GOT3 (cell line): Measurements from ENCODE around the gene TRAF2.
A peak's percentile ranks its signal among the peaks of the same experiment; 100 is the strongest.
"Not testable (repeated sequence)": the region's sequence is repeated elsewhere in the genome, so short reads cannot be mapped to it uniquely, and the experiment has no call there.

ENCODE experiments used
- DNase-seq: peaks from one replicate; lab custom pipeline; 2025; ENCODE audit warnings: mixed read lengths; lab: John Stamatoyannopoulos, UW

TRAF2 gene

DNA sequence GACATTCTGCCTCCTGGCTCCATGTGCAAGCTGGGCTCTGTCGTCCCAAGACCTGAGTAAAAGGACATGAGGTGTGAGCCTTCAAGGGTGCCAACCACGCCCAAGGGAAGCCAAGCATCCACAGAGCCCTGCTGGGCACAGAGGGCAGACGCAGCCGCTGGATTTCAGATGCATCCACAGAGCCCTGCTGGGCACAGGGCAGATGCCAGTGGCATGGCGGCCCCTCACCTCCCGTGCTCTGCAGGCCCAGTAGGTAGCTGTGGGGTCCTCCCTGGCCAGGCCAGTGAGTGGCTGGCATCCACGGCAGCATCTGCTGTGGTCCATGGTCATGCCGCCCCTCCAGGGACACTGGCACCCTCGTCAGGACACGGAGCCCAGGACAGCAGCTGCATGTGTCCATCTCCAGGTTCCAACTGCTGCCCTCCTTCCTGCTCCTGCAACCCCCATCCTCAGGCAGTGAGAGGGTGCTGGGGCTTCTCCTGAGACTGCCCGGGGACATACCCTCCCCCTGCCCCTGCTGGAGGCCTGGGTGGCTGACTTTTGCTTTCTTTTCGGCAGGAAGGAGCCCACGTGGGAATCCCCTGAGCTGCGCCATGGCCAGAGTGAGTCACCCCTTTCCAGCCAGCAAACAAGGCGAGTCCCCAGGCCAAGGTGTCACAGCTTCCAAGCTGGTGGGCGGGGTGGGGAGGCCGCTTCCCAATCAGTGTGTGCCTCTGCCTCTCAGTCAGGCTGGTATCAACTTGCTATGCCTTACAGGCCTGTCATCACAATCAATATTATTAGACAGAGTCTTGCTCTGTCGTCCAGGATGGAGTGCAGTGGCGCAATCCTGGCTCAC is 4.0 kb upstream of the TRAF2 start:
- peak; percentile 28 for DNase-seq

GRCh38 chr9:136882947-136883283 is 3.4 kb upstream of the TRAF2 start:
- DNase-seq = not testable (repeated sequence)

GRCh38 chr9:136883670-136884069 is 2.6 kb upstream of the TRAF2 start:
- not testable (repeated sequence) for DNase-seq

DNA sequence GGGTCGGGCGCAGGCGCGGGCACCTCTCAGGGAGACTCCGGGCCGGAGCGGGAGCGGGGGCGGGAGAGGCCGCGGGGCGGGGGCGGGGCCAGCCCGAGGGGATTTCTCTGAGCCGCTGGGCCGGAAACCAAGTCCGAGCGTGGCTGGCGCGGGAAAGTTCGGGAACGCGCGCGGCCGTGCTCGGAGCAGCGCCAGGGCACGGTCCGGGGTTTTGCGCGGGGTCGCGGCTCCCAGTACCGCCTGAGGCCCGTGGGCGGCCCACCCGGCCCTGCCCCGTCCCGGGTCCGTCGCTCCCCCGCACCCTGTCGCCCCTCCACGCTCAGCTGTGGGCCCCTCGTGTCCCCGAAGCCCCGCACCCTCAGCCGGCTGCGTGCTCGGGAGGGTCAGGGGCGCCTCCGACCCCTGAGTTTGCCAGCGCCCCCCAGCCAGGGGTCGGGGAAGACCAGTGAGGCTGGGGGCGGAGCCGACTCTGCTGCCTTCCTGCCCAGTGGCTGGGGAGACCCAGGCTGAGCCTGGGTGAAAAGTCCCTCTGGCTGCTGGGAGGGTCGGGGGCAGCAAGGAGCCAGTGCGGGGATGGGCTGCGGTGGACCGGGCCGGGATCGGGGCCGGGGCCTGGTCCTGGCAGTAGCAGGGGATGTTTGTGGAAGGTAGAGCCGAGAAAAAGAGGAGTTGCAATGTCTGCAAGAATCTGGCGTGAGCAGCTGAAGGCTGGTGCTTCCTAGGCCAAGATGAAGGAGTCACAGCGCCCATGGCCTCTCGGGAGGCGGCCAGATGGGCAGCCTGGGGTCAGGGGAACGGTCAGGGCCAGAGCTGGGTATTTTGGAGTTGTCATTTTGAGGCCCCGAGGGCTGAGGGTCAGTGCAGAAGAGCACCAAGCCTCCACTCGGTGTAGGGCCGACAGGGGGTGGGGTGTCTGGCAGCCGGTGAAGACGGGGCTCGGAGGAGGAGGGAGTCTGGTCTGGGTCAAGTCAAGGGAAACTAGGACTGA is 588 bp downstream of the TRAF2 start:
- DNase-seq = no peak

- DNase-seq = no peak
Measured at GRCh38 chr9:136888454-136888853, 2.1 kb downstream of the TRAF2 start.

DNA sequence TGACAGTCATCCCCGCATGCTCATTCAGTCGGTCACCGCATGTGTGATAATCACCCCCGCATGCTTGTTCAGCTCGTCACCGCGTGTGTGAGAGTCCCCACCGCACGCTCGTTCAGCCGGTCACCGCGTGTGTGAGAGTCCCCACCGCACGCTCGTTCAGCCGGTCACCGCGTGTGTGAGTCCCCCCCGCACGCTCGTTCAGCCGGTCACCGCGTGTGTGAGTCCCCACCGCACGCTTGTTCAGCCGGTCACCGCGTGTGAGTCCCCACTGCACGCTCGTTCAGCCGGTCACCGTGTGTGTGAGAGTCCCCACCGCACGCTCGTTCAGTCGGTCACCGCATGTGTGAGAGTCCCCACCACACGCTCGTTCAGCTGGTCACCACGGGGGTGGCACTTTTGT is 3.5 kb downstream of the TRAF2 start:
- no peak for DNase-seq

- DNase-seq = no peak
Measured at GRCh38 chr9:136890661-136891060, 4.3 kb downstream of the TRAF2 start.

DNA sequence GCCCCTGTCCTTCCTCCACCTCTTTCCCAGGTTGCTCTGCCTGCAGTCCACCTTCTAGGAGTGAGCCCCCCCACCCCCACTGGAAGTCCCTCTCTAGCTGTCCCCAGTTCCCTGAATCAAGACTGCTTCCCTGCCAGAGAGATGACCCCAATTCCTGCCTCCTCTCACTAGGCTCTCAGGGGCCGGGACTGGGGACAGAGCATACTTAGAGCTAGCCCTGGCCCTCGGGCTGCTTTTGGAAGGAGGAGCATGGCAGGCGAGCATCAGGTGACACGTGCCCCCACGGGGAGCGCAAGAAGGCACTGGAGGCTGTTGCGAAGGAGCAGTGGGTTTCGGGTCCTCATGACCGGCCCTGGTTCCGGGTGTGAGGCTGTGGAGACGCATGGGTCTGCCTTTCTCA is 9.7 kb downstream of the TRAF2 start:
- DNase-seq = no peak

GRCh38 chr9:136898483-136899100 is 12.3 kb downstream of the TRAF2 start:
- no peak for DNase-seq

- no peak for DNase-seq
Measured at GRCh38 chr9:136899196-136899595, 12.9 kb downstream of the TRAF2 start.

GRCh38 chr9:136900556-136900955 is 14.2 kb downstream of the TRAF2 start:
- no peak for DNase-seq

DNA sequence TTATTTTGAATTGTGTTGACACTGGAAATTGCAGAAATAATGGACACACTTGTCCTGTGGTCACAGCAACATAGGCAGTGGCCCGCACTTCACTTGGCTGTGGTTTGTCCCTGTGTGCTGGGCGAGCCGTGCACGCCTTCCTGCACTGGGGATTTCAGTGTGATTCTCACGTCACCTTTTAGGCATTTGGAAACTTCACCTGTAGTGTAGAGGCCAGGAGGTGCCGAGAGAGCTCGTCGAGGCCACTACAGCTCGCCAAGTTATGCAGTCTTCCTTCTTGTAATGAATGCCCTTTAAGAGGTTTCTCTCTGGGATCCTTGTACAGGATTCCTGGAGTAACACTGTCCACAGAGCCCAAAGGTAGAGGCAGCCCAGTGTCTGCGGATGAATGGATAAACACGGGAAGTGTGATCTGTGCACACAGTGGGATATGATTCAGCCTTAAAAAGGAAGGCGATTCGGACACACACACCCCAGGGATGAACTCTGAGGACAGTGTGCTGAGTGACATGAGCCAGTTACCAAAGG is 14.7 kb downstream of the TRAF2 start:
- no peak for DNase-seq

DNA sequence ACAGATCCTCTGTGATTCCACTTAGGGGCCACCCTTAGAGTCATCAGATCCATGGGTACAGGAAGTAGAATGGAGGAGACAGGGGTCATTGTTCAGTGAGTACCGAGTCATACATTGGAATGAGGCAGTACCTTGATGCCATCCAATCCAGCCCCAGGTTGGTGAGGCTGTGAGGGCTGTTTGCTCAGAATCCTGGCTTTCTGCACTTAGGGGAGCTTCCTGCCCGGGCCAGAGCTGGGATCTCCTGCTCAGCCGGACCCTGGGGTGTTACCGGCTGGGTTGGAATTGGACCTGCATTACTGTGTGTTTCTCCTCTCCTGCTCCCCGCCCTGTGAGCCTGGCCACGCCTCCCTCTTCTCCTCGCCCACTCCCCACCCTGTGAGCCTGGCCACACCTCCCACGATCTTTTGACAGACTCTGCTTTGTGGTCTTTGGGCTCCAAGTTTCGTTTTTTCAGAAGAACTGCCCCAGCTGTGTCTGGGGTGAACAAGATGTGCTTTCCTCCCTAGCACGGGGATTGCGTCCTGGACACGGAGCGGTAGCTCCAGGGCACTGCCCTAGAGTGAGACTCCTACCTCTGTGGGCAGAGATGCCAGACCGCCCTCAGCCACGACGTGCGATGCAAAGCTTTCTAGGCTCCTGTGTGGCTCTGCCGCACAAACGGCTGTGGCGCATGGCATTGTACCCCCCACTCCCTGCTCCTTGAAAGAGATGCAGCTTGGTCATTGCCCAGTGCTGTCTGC is 15.4 kb downstream of the TRAF2 start:
- DNase-seq = no peak

DNA sequence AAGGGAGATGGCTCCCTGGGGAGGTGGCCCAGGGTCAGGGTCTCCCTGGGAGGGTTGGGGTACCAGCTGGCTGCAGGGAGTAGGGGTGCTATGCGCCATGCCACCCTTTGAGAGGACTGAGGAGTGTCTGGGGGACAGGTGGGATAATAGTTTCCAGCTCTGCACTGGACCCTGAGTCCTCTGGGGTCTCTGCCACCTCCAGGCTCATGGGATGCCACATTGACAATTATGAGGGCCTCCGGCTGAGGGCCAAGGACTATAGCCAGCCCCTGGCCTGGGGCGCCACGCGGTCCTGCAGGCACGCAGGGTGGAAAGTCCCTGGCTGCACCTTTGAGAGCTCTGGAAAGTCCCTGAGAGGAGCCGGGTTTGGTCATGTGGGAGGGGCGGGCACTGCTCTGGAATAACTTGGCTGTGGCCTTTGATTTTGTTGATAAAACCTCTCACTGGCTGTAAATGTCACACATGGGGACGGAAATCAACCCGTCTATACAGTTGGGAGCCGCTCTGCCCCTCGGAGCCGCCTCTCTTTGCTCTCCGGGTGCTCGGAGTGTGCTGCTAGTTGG is 16.0 kb downstream of the TRAF2 start:
- no peak for DNase-seq

DNA sequence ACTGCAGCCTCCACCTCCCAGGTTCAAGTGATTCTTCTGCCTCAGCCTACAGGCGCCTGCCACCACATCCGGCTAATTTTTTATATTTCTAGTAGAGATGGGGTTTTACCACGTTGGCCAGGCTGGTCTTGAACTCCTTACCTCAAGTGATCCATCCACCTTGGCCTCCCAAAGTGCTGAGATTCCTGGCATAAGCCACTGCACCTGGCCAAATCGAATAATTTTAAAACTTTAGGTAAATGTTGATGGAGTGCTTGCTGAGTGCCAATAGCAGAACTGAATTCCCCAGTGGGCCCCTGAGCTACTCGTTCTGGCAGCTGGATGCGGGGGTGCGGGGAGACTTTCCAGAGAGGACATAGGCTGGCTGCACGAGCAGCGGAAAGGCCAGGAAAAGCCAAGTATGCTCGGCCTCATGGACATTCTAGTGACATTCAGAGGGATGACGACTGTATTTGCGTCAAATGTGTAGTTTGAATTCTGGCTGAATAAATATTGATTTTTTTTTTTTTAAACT is 16.8 kb downstream of the TRAF2 start:
- DNase-seq = no peak

- DNase-seq = no peak
Measured at GRCh38 chr9:136906266-136906665, 19.9 kb downstream of the TRAF2 start.

DNA sequence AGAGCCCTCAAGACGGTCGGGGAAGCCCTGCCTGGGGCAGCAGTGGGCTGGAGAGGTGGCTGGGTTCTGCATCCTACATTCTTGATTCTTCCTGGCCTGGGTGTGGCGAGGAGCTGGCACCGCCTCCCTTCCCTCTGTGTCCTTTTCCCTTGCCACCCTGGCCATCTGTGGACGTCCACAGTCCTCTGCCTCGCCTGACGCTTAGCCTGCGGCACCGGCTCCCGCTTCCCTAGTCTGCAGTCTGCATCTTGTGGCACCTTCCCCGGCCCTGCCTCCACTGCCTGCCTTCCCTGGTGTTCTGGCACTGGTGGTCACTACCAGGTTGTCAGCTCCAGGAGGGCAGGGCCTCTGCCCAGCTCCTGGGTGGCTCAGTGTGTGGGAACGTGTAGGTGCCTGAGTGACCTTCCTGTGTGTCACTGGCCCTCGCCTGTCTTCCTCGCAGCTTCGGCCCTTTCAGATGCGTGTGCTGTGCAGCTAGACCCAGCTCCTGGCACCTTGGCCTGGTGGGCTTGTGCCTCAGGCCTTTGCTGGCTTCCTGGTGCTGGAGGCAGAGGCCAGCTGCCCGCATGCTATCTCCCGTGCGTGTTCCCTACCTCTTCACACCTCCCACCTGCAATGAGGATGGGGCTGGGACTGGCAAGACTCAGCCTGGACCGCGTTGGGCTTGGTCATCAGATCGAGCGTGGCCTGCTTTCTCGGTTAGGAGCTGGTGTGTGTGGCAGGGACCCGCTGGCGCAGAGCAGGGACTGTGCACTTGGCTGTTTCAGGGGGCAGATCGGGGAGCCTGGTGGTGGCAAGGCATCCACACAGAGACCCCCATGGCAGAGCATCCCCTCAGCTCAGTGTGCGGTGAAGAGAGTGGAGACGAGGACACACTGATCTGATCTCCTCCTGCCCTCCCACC is 20.9 kb downstream of the TRAF2 start:
- DNase-seq = no peak

DNA sequence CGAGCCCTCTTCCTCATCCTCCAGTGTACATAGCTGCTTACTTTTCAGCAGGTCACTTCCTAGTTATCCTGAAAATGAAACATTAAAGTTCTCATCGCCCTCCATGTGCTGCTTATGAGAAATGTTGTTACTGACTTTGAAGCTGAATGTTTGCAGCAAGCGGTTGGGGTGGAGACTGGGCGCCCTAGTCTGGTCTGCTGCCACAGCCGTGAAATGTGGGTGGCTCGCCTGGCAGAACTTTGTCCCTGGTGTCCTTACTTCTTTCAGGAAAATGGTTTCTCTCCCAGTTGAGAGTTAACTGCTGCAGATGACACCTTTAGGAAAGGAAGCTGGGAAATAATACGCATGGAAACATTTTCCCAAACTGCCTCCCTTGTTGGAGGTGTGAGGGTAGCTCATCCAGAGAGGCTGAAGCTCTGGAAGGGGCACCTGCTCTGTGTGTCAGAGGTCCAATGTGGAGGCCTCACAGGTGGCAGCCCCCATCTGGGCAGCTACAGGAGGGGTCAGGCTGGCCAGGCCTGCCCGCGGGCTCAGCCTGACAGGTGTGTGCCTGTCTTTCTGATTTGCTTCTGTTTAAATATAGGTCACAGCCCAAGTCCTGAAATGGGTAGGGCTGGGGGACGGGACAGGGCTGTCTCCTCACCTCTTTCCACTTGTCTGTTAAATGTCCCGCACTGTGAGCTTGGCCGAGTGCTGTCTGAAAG is 24.0 kb downstream of the TRAF2 start:
- DNase-seq = no peak

DNA sequence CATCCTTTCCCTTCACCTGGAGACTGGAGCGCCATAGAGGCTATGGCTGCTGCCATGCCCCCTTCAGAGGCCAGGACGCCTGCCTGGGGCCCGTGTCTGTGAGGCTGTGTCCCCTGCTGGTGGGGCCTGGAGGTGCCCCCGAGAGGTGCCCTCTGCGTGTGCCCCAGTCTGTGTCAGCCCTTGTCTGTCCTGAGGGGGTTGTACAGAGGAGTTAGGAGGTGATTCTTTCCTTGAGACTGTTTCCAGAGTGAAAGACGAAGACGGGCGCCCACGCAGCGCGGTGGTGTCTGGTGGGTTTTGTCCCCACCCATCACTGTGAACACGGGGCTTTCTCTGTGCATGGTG is 24.6 kb downstream of the TRAF2 start:
- no peak for DNase-seq
